ENCODE results near the gene SLC9A8.
A peak's percentile ranks its signal among the peaks of the same experiment; 100 is the strongest.

Gene SLC9A8

GRCh38 chr20:49877386-49877921 is 64.8 kb downstream of the SLC9A8 start:
- H3K4me3 ChIP-seq (ENCODE audit: low read depth, low read length), result no peak overlapping the region
- TF ChIP-seq, protein P1, sequence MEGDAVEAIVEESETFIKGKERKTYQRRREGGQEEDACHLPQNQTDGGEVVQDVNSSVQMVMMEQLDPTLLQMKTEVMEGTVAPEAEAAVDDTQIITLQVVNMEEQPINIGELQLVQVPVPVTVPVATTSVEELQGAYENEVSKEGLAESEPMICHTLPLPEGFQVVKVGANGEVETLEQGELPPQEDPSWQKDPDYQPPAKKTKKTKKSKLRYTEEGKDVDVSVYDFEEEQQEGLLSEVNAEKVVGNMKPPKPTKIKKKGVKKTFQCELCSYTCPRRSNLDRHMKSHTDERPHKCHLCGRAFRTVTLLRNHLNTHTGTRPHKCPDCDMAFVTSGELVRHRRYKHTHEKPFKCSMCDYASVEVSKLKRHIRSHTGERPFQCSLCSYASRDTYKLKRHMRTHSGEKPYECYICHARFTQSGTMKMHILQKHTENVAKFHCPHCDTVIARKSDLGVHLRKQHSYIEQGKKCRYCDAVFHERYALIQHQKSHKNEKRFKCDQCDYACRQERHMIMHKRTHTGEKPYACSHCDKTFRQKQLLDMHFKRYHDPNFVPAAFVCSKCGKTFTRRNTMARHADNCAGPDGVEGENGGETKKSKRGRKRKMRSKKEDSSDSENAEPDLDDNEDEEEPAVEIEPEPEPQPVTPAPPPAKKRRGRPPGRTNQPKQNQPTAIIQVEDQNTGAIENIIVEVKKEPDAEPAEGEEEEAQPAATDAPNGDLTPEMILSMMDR (IDR thresholded peaks at IDR 0.05; ENCODE audit: control insufficient read depth, extremely low read depth, insufficient read depth), result no peak
- DNase-seq (ENCODE audit: low read depth), result no peak

DNA sequence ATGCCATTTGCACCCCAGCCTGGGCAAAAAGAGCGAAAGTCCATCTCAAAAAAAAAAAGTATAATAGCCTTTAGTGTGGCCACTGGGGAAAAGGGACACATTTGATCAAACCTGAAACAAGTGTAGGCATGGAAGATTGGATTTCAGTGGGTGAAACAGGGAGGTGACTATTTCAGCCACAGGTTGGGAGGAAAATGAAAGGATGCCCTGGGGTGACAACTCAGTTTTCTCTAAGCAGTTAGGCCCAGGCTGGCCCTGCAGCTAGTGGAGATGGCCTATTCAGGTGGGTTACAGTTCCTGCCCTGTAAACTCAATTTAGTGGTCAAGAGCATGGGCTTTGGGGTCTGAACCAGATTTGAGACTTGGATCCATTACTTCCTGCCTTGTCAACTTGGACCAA is 66.3 kb downstream of the SLC9A8 start:
- H3K4me3 ChIP-seq (ENCODE audit: low read depth, low read length), result no peak overlapping the region
- DNase-seq (ENCODE audit: low read depth), result no peak
- TF ChIP-seq, protein P1 (IDR thresholded peaks at IDR 0.05; ENCODE audit: control insufficient read depth, extremely low read depth, insufficient read depth), result no peak

DNA sequence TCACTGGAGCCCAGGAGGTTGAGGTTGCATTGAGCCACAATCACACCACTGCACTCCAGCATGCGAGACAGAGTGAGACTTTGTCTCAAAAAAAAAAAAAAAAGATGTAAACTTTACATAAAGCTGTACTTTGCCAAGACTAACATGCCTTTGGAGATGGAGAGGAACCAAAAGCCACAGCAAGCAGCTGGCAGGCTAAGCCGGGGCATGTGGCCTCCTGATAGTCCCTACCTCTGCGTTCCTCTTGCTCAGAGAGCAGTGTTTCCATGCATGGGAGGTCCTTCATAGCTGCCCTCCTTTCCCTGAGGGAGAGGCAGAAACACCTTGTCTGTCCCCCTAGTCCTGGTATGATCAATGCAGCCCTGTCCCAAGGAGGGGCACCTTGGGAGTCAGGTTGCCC is 67.5 kb downstream of the SLC9A8 start:
- peak; percentile 49 for DNase-seq (ENCODE audit: low read depth)
- TF ChIP-seq, protein P1 (IDR thresholded peaks at IDR 0.05; ENCODE audit: control insufficient read depth, extremely low read depth, insufficient read depth), result no peak
- H3K4me3 ChIP-seq (ENCODE audit: low read depth, low read length), result no peak overlapping the region

DNA sequence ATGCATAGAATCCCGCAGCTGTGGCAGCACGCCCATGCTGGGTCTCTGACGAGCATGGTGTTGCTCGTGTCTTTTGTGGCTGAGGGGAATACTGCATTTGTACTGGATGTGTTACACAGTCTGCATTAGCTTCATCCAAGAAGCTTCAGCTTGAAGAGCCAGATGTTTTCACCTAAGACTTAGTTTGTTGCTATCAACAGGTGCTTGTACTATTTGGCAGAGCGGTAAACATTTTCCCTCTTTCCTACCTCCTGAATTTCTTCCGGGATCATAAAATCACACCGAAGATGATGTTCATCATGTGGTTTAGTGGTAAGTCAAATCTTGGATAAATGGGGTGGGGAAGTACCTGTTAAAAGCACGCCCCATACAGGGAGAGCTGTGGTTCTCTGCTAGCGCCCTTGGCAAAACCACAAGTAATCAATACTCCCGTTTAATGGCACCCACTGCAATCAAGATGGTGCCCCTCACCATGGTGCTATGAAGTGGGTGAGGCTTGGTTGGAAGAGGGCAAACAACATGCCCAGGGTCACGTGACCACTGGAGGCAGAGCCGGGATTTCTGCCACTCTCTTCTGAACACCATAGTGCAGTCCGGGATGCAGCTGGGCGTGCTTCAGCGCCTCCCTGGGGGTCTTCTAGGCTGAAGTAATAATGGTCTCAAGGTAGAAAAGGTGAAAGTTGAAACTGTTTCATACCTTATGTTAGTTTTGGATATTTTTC is 68.3 kb downstream of the SLC9A8 start:
- TF ChIP-seq, protein P1 (IDR thresholded peaks at IDR 0.05; ENCODE audit: control insufficient read depth, extremely low read depth, insufficient read depth), result no peak

DNA sequence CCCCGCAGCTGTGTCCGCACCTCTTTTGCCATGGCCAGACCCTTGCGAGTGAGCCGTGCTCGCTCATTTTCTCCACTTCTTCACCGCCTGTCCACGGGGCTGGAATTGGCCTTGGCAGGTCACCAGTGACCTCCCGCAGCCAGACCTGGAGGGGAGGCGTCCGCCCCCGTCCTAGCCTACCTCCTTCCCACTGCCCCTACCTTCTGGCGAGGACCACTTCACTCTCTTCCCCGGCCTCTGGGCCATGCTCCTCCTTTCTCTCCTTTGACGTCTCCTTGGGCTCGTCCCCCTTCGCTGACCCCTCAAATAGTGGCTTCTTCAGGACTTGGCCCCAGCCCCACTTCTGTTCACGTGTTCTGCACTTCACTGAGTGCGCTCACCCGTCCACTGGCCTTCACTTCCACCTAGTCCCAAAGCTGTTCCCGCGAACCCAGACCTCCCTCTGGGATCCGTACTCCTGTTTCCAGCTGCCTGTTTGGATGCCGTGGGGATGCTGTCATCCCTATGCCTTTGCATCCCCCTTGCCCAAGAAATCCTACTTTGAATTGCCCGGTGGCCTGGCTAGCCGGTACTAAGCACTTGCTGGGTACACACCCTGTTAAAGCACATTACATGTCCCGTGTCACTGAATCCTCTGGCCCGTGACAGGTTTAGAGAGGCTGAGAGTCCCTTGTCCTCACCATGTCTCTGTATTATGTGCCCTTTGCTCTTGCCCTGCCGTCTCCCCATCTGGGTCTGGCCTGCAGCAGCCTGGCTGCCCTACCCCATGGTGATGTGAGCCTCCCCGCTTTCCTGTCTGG is 69.7 kb downstream of the SLC9A8 start:
- TF ChIP-seq, protein P1 (IDR thresholded peaks at IDR 0.05; ENCODE audit: control insufficient read depth, extremely low read depth, insufficient read depth), result no peak
- DNase-seq (ENCODE audit: low read depth), result no peak
- H3K4me3 ChIP-seq (ENCODE audit: low read depth, low read length), result no peak overlapping the region

More for the DNA sequence above, 68.3 kb downstream of the SLC9A8 start:
- no peak overlapping the region for H3K4me3 ChIP-seq (ENCODE audit: low read depth, low read length)
- no peak for DNase-seq (ENCODE audit: low read depth)

GRCh38 chr20:49883246-49883802 is 70.7 kb downstream of the SLC9A8 start:
- TF ChIP-seq, protein P1 (IDR thresholded peaks at IDR 0.05; ENCODE audit: control insufficient read depth, extremely low read depth, insufficient read depth), result no peak
- no peak overlapping the region for H3K4me3 ChIP-seq (ENCODE audit: low read depth, low read length)
- no peak for DNase-seq (ENCODE audit: low read depth)

All from LNCaP clone FGC (cell line).